ENCODE measurements around the gene LIMS2.

The LIMS2 gene

DNA sequence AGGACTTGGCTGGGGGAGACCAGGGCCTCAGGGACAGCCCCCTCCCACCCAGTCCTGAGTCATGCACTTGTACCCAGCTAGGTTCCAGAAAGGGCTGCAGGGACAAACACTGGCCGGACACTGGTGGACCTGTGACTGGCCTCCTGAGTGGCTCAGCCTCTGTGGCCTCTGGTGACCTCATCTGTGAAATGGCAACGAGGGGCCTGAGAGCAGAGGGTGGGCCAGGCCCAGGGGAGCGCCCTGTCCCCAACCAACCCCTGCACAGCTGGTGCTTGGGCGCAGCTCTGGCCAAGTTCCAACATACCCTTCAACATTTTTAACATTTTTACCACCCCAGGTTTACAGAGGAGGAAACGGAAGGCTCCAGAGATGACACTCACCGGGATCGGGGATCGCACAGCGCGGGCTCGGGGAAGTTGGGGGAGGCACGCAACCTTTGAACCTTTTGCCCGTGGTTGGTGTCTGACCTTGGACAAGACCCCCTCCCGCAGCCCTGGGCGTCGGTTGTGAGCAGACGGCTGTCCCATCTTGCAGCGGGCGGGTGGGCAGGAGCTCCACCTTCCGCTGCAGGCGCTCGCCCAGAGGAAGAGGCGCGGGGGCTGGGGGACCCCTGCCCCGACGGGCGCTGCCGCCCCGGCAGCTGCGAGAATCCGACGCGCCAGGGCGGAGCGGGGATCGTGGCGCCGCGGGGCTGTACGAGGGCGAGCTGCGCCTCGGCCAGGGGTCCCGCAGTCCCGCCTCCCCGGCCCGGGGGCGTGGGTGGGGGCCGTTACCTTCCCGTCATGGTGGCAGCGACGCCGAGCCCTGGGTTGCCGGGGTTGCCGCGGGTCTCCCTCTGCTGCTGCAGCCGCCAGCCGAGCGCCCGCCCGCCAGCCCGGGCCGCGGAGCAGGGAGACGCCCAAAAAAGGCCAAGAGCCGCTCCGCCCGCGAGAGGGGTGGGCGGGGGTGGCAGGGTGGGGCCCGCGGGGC is 805 bp downstream of the LIMS2 start:
- peak; percentile 38 for DNase-seq

DNA sequence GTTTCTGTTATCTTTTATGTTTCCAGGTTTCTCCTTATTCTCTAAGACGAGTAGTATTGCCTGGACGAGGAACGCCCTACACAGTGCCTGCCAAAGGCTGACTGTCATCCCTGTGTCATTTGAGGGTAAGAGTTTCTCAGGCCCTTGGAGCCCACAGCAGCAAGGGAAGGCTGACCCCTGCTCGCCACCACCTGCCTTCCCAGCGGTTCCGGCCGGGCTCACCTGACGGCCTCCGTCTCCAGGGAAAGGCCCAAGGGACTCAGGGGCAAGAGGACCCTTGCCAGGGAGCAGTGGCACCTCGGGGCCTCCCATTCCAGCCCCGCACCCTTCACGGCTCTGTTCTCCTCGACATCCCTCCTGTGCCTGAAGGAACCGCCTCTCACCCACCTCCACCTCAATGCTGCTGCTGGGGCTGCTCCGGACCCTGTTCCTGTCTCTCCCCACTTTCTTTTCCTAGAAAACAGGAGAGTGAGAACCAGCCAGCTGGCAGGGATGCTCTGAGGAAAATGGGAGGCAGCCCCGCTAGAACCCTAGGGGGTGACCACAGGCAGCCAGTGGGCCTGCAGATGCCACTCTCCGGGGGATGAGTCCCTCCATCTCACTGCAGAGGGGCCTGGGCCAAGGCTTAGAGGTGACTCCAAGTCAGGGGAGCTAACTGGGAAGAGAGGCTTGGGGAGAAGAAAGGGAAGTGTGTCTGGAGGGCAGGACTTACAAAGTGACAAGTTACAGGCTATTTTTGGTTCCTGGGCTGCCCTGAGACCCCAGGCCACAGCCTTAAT is 1.9 kb downstream of the LIMS2 start:
- DNase-seq = peak; percentile 27

GRCh38 chr2:127672341-127673224 is 2.7 kb downstream of the LIMS2 start:
- DNase-seq = no peak

DNA sequence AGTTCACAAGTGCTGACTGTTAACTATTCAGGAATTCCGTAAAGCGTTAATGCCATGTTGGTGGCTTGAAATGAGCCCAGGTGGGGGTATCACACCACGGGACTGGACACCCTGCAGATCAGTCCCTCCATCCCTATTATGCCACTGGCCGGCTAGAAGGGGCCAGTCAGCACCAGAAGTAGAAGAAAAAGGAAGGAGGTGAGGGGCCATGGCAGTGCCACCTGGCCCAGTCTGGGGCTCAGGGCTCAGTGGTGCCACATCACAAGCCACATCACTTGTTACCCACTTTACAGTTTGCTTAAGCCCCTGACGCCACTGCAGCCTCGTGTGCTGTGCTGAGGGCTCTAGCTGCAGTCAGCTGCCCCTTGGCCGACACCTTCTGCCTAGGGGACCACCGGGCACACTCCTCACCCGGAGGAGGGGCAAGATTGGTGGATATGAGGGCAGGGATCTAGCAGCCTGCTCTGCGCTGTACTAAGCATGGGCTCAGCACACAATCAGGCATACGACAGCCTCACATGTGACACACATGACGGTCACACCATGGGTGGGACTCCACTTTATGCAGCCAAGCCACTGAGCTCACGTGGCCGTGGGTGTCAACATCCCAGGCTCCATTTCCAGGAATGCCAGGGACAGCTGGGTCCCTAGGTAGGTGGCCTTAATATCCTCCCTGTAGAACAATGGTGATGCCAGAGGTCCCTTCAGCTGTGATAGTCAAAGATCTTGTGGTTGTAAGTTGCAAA is 3.6 kb downstream of the LIMS2 start:
- DNase-seq = no peak

DNA sequence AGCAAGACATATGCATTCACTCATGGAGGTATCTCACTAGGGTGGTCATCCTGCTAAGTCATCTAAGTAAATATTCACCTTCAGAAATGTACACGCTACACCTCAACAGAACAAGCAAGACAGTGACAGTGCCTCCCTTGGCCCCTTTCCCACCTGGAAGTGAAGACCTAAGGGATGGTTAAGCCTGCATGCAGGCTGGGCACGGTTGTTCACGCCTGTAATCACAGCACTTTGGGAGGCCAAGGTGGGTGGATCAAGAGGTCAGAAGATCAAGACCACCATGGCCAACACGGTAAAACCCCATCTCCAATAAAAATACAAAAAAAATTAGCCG is 4.4 kb downstream of the LIMS2 start:
- no peak for DNase-seq

DNA sequence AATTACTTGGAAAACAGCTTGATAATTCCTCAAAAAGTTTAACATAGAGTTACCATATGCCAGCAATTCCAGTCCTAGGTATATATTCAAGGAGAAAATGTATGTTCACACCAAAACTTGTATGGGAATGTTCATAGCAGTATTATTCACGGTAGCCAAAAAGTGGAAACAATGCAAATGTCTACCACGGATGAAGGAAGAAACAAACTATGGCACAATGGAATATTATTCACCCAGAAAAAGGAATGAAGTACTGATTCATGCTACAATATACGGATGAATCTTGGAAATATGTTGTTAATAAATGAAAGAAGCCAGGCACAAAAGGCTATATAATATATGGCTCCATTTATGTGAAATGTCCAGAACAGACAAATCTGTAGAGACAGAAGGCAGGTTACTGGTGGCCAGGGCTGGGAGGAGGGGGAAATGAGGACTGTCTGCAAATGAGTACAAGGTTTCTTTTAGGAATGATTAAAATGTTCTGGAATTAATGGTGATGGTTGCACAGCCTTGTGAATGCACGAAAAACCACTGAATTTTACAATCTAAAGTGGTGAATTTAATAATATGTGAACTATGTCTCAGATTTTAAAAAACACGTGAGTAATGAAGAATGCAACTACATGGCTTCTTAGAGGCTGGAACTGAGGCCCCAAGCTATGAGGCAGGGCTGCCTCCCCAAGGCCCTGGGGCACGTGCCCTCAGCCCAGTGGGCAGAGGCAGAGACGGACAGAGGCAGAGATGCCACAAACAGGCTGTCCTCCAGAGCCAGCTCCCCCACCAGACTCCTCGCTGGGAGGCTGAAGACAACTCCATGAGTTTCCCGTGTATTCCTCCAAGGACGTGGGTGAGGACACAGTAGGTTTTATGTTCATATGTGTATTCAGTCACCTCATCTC is 5.0 kb downstream of the LIMS2 start:
- peak; percentile 35 for DNase-seq

DNA sequence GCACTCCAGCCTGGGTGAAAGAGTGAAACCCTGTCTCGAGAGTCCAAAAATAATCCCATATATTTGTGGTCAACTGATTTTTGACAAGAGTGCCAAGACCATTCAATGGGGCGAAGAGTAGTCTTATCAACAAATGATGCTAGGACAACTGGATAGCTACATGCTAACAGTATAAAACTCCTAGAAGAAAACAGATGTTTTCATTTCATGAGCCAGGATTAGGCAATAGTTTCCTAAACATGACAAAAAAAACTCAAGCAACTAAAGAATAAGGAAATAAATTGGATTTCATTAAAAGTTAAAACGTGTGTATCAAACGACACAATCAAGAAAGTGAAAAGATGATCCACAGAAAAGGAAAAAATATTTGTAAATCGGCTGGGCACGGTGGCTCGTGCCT is 6.3 kb downstream of the LIMS2 start:
- DNase-seq = no peak

GRCh38 chr2:127665267-127665893 is 9.9 kb downstream of the LIMS2 start:
- DNase-seq = no peak

DNA sequence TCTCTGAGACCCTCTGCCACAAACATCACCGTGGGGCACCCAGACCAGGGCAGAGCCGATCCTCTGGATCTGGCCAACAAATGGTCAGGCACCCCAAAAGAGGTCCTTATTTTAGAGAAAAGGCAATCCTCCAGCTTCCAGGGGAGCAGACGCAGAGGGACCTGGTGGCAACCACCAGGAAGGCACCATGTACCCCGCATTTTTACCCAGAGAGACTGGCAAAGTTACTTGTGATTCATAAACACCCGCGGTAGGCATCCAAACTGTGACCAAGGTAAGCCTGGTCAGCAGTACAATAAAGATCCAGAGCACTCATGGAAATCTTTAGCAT is 10.5 kb downstream of the LIMS2 start:
- DNase-seq = no peak

- no peak for DNase-seq
These were observed 11.1 kb downstream of the LIMS2 start for GRCh38 chr2:127664065-127664894.

DNA sequence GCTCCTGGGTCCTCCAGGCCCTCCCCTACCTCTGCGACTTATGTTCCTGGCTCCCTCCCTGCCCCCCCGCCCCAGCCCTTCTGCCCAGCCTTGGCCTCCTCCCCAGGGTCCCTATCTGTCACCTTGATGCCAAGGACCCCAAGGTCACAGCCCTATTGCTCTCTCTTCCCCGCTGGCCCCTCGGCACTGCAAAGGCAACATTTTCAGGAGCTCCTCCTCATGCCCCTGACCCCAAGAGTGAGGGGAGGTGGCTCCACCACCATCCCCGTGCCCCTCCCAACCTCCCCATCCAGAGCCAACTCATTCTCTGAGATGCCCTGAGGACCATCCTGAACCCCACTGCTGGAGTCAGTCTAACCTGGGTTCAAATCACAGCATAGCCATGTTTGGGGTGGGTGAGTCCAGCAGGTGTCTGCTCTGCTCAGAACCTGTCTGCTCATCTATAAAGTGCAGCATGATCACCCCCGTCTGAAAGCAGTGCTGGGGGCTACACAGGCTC is 11.7 kb downstream of the LIMS2 start:
- DNase-seq = no peak

- no peak for DNase-seq
These were observed 12.3 kb downstream of the LIMS2 start for GRCh38 chr2:127662937-127663565.

GRCh38 chr2:127661949-127662510 is 13.3 kb downstream of the LIMS2 start:
- DNase-seq = peak; percentile 60

GRCh38 chr2:127661072-127661649 is 14.2 kb downstream of the LIMS2 start:
- peak; percentile 18 for DNase-seq

GRCh38 chr2:127660291-127660578 is 15.1 kb downstream of the LIMS2 start:
- DNase-seq = no peak

GRCh38 chr2:127659408-127660290 is 15.7 kb downstream of the LIMS2 start:
- DNase-seq = no peak
